HEK293T (cell line): ENCODE measurements around the gene GIGYF2.

Experiments
- CTCF ChIA-PET: fragments of 350-600 bp; formaldehyde crosslinking; extraction: SDS; loops from one replicate; lab custom pipeline; 2021; ENCODE audit warnings: antibody characterized with exemption, inconsistent platforms; lab: Yijun Ruan, JAX
- POLR2A ChIA-PET: fragments of 350-600 bp; formaldehyde crosslinking; extraction: SDS; loops from one replicate; lab custom pipeline; 2020; ENCODE audit warnings: antibody characterized with exemption, inconsistent platforms; lab: Yijun Ruan, JAX
- DNase-seq: peaks from one replicate; pipeline ENCODE4 v3.0.0; 2012; ENCODE audit warnings: mixed read lengths; ENCODE audit errors: extremely low spot score
- ARNT ChIP-seq: fragments of 450-650 bp; IDR thresholded peaks from 2 replicates; pipeline ENCODE4 v1.6.1; 2017; ENCODE audit warnings: mild to moderate bottlenecking
- BHLHE40 ChIP-seq: fragments of 450-650 bp; IDR thresholded peaks from 2 replicates; pipeline ENCODE4 v1.6.1; 2016; ENCODE audit warnings: mild to moderate bottlenecking, moderate library complexity, borderline replicate concordance
- CTBP1 ChIP-seq: fragments of 450-650 bp; IDR thresholded peaks from 2 replicates; pipeline ENCODE4 v1.6.1; 2016; ENCODE audit warnings: borderline replicate concordance
- ELF4 ChIP-seq: fragments of 450-650 bp; IDR thresholded peaks from 2 replicates; pipeline ENCODE4 v1.6.1; 2017; ENCODE audit warnings: antibody characterized with exemption
- FOXA1 ChIP-seq: fragments of 450-650 bp; IDR thresholded peaks from 2 replicates; pipeline ENCODE4 v1.6.1; 2016; ENCODE audit warnings: mild to moderate bottlenecking
- FOXK2 ChIP-seq: fragments of 450-650 bp; IDR thresholded peaks from 2 replicates; pipeline ENCODE4 v1.6.1; 2016; ENCODE audit warnings: mild to moderate bottlenecking
- FOXM1 ChIP-seq: fragments of 450-650 bp; IDR thresholded peaks from 2 replicates; pipeline ENCODE4 v1.6.1; 2017; ENCODE audit warnings: mild to moderate bottlenecking, borderline replicate concordance
- HDGF ChIP-seq: fragments of 450-650 bp; IDR thresholded peaks from 2 replicates; pipeline ENCODE4 v1.6.1; 2017; ENCODE audit warnings: antibody characterized with exemption, borderline replicate concordance
- L3MBTL2 ChIP-seq: fragments of 450-650 bp; conservative IDR thresholded peaks from 2 replicates; pipeline ENCODE4 v1.6.1; 2016; ENCODE audit warnings: mild to moderate bottlenecking
- LEF1 ChIP-seq: fragments of 450-650 bp; IDR thresholded peaks from 2 replicates; pipeline ENCODE4 v1.6.1; 2017; ENCODE audit warnings: mild to moderate bottlenecking, borderline replicate concordance
- NFRKB ChIP-seq: fragments of 450-650 bp; IDR thresholded peaks from 2 replicates; pipeline ENCODE4 v1.6.1; 2016; ENCODE audit warnings: mild to moderate bottlenecking, moderate library complexity
- PKNOX1 ChIP-seq: fragments of 450-650 bp; IDR thresholded peaks from 2 replicates; pipeline ENCODE4 v1.6.1; 2016
- SP1 ChIP-seq: fragments of 450-650 bp; IDR thresholded peaks from 2 replicates; pipeline ENCODE4 v1.6.1; 2017
- SUZ12 ChIP-seq: fragments of 450-650 bp; IDR thresholded peaks from 2 replicates; pipeline ENCODE4 v1.6.1; 2016; ENCODE audit warnings: mild to moderate bottlenecking
- TARDBP ChIP-seq: fragments of 450-650 bp; IDR thresholded peaks from 2 replicates; pipeline ENCODE4 v1.6.1; 2016
- ZNF384 ChIP-seq: fragments of 450-650 bp; IDR thresholded peaks from 2 replicates; pipeline ENCODE4 v1.6.1; 2016

The GIGYF2 gene

GRCh38 chr2:232861353-232861752, 164.2 kb downstream of the GIGYF2 start:
- ChIA-PET CTCF (no interaction called here), POLR2A (no interaction called here)
- TF ChIP-seq HDGF (no peak), FOXK2 (no peak), BHLHE40 (no peak)
- no peak for DNase-seq

GRCh38 chr2:232863996-232864395, 166.9 kb downstream of the GIGYF2 start:
- TF ChIP-seq NFRKB (no peak), HDGF (no peak), CTBP1 (no peak), SP1 (no peak), TARDBP (no peak), L3MBTL2 (no peak), ELF4 (no peak), SUZ12 (no peak), FOXM1 (no peak), ZNF384 (no peak)
- POLR2A ChIA-PET: no interaction called here
- no peak for DNase-seq
- CTCF ChIA-PET: no interaction called here

- POLR2A ChIA-PET: no interaction called here
- DNase-seq: no peak
- TF ChIP-seq FOXA1 (no peak), FOXM1 (no peak), FOXK2 (no peak), ARNT (no peak), TARDBP (no peak), SUZ12 (no peak), NFRKB (no peak), BHLHE40 (no peak), SP1 (no peak), HDGF (no peak), CTBP1 (no peak), PKNOX1 (no peak), ELF4 (no peak), LEF1 (no peak), L3MBTL2 (no peak), ZNF384 (no peak)
- CTCF ChIA-PET: no interaction called here
These were observed 168.0 kb downstream of the GIGYF2 start for GRCh38 chr2:232865165-232865564.

GRCh38 chr2:232866104-232866503, 169.0 kb downstream of the GIGYF2 start:
- ChIA-PET POLR2A (no interaction called here), CTCF (no interaction called here)
- no peak for DNase-seq
- TF ChIP-seq FOXA1 (no peak), LEF1 (no peak), HDGF (no peak), ZNF384 (no peak), FOXK2 (no peak), TARDBP (no peak)

GRCh38 chr2:232869138-232870017, 172.2 kb downstream of the GIGYF2 start:
- TF ChIP-seq ELF4 (no peak), ARNT (no peak), TARDBP (no peak)
- DNase-seq: no peak
- POLR2A ChIA-PET: no interaction called here
- CTCF ChIA-PET: no interaction called here

GRCh38 chr2:232870018-232870765, 173.1 kb downstream of the GIGYF2 start, which contains the start of gene SNORC:
SNORC (plus strand) TSS chr2:232870264; CDS start chr2:232870342, 78 bp downstream.
- DNase-seq: no peak
- ChIA-PET POLR2A (no interaction called here), CTCF (no interaction called here)
- TF ChIP-seq LEF1 (no peak), HDGF (no peak), L3MBTL2 (no peak), FOXA1 (no peak), FOXM1 (no peak), NFRKB (no peak), SP1 (no peak), ZNF384 (no peak), TARDBP (no peak), ARNT (no peak), ELF4 (no peak), PKNOX1 (no peak), CTBP1 (no peak)
